GM23248 (cell line): ENCODE results near the gene SLC5A8.

Source experiments
- EZH2 ChIP-seq: fragments of 200-600 bp; sonication (generic); IDR thresholded peaks from 2 replicates; pipeline ENCODE4 v1.6.1; 2018; ENCODE audit warnings: antibody characterized with exemption, mild to moderate bottlenecking; ENCODE audit not compliant: insufficient read depth, poor library complexity, severe bottlenecking
- EZH2phosphoT487 ChIP-seq: fragments of 200-600 bp; sonication (generic); IDR thresholded peaks from 2 replicates; pipeline ENCODE4 v1.6.1; 2018; ENCODE audit warnings: antibody characterized with exemption, moderate library complexity, mild to moderate bottlenecking, low read depth; ENCODE audit not compliant: insufficient read depth

DNA sequence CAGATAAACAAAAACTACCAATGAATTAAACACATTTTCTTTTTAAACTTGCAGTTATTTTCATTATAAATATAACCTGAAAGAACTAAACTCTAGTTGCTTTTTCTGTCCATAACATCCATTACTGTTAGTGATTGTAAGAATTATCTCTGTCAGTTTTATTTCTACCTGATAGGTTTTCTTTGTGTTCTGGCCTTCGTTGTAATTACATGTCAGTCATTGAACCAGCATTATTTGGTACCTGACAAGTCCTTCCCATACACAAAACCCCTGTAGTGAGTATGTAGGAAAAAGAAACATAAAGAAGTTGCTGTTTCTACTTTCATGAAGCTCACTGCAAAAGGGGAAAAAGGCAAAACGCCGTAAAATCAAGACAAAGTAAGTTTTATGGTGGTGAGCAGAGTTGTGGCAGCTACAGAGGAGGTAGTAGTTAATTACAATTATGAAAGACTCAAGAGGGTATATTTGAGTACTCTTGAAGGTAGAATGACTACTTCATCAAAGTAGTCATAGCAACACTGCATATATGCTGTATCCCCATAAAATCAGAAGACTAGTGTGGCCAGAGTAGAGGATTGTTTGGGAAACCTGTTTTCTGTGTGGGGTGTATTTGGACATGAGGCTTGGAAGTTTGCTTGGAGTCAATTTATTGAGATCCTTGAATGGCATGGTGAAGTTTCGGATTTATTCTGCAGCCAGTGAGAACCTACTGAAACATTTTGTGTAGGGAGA lies 102.8 kb downstream of the SLC5A8 start:
- no peak for TF ChIP-seq EZH2phosphoT487
- no peak for TF ChIP-seq EZH2
